Measurements from ENCODE around the gene PEAR1.

Gene PEAR1

GRCh38 chr1:156880473-156880872, 13.0 kb upstream of the PEAR1 start:
- Mint-ChIP-seq H3K4me1 (peaks cover 35% of the 10 kb centered on the region), H3K4me3 (no peak overlapping the region), H3K9me3 (no peaks in the 10 kb centered on the region), H3K27ac (no peak overlapping the region), H3K36me3 (ENCODE audit: low read depth) (no peaks in the 10 kb centered on the region), H3K27me3 (ENCODE audit: low read depth, poor library complexity) (peaks cover 49% of the 10 kb centered on the region)
- TF ChIP-seq CTCF (IDR thresholded peaks at IDR 0.05): no peak
- DNase-seq: no peak

- Mint-ChIP-seq H3K27ac (peak overlapping the region; percentile 6), H3K27me3 (ENCODE audit: low read depth, poor library complexity) (peaks cover 51% of the 10 kb centered on the region), H3K36me3 (ENCODE audit: low read depth) (no peaks in the 10 kb centered on the region), H3K9me3 (no peaks in the 10 kb centered on the region), H3K4me3 (no peak overlapping the region), H3K4me1 (peaks cover 41% of the 10 kb centered on the region)
- no peak for DNase-seq
- no peak for TF ChIP-seq CTCF (IDR thresholded peaks at IDR 0.05)
These were observed 12.4 kb upstream of the PEAR1 start for GRCh38 chr1:156881101-156881500.

GRCh38 chr1:156881663-156882062, 11.9 kb upstream of the PEAR1 start:
- peaks cover 42% of the 10 kb centered on the region for H3K4me1 Mint-ChIP-seq
- H3K4me3 Mint-ChIP-seq: no peak overlapping the region
- no peak for DNase-seq
- peaks cover 54% of the 10 kb centered on the region for H3K27me3 Mint-ChIP-seq (ENCODE audit: low read depth, poor library complexity)
- no peaks in the 10 kb centered on the region for H3K36me3 Mint-ChIP-seq (ENCODE audit: low read depth)
- TF ChIP-seq CTCF (IDR thresholded peaks at IDR 0.05): no peak
- H3K9me3 Mint-ChIP-seq: no peaks in the 10 kb centered on the region
- H3K27ac Mint-ChIP-seq: no peak overlapping the region

DNA sequence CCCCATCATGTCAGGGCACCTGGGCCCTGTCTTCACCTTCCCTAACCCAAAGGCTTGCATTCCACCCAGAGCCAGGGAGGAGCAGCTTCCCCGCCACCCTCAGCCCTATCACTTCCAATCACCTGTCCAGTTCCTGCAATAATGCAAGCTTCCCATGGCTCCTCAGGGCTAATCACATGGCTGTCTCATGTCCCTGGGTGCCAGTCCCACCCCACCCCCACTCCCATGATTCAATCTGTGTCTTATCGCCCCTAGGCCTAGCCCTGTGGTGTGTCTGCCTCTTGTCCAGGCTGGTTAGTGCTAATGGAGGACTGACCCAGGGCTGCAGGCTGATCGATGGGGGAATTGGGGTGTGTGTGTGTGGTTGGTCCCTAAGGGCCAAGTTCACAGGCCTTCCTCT, 11.0 kb upstream of the PEAR1 start:
- DNase-seq: no peak
- Mint-ChIP-seq H3K27me3 (ENCODE audit: low read depth, poor library complexity) (peaks cover 58% of the 10 kb centered on the region), H3K4me3 (no peak overlapping the region)

DNA sequence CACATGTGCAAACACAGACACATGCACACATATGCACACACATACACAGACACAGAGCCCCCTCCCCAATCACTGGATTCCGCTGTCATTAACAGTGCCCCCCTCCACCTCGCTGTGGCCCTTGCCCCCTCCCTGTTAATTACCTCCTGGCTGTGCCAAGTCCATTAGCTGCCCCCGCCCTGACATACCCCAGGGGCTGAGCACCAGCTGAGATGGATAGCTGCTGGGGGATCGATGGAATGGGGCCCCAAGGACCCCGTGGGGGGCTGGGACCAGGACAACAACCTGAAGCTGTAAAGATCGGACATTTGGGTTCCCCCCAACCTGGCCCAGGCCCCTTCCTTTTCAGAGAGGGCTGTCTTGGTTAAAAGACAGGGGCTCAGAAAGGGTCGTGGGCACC, 9.6 kb upstream of the PEAR1 start:
- peaks cover 53% of the 10 kb centered on the region for H3K27me3 Mint-ChIP-seq (ENCODE audit: low read depth, poor library complexity)
- no peak for DNase-seq
- TF ChIP-seq CTCF (IDR thresholded peaks at IDR 0.05): no peak
- H3K27ac Mint-ChIP-seq: no peak overlapping the region
- H3K4me1 Mint-ChIP-seq: peaks cover 63% of the 10 kb centered on the region
- no peaks in the 10 kb centered on the region for H3K36me3 Mint-ChIP-seq (ENCODE audit: low read depth)
- H3K4me3 Mint-ChIP-seq: no peak overlapping the region
- no peaks in the 10 kb centered on the region for H3K9me3 Mint-ChIP-seq

More for the DNA sequence above, 11.0 kb upstream of the PEAR1 start:
- no peaks in the 10 kb centered on the region for H3K36me3 Mint-ChIP-seq (ENCODE audit: low read depth)
- peaks cover 50% of the 10 kb centered on the region for H3K4me1 Mint-ChIP-seq
- no peaks in the 10 kb centered on the region for H3K9me3 Mint-ChIP-seq
- no peak for TF ChIP-seq CTCF (IDR thresholded peaks at IDR 0.05)
- no peak overlapping the region for H3K27ac Mint-ChIP-seq

- Mint-ChIP-seq H3K4me3 (no peak overlapping the region), H3K36me3 (ENCODE audit: low read depth) (no peaks in the 10 kb centered on the region), H3K4me1 (peaks cover 65% of the 10 kb centered on the region), H3K9me3 (no peaks in the 10 kb centered on the region), H3K27me3 (ENCODE audit: low read depth, poor library complexity) (peaks cover 54% of the 10 kb centered on the region), H3K27ac (no peak overlapping the region)
- no peak for TF ChIP-seq CTCF (IDR thresholded peaks at IDR 0.05)
- DNase-seq: no peak
These were observed 8.8 kb upstream of the PEAR1 start for GRCh38 chr1:156884560-156885184.
